H1 (cell line): ENCODE data around the gene LSM11. TPM values are rescaled to one million over a fixed set of nuclear protein-coding genes. Genes with fewer than 3 reads are reported as not detected.

Experiments used
- CTCF ChIA-PET: fragments of 300-600 bp; sonication (Branson Sonifier 250); formaldehyde crosslinking; loops from one replicate; lab custom pipeline; 2021; ENCODE audit not compliant: partially characterized antibody; lab: Charles Lee
- POLR2A ChIA-PET: fragments of 300-600 bp; sonication (Branson Sonifier 250); formaldehyde crosslinking; loops from one replicate; lab custom pipeline; 2021; ENCODE audit warnings: inconsistent platforms; ENCODE audit not compliant: partially characterized antibody; lab: Charles Lee
- DNase-seq, 2 experiments: peaks; one replicate each; pipeline versions ENCODE4 v3.0.0 to v3.0.0-alpha.2; 2010 to 2022; ENCODE audit warnings: low spot score in 2 of 2, low read depth in 1 of 2, mixed read lengths in 1 of 2
- FAIRE-seq: peaks from 2 replicates; lab custom pipeline; 2011; peaks lifted over from hg19 to GRCh38; lab: Jason Lieb, UNC
- H2AFZ ChIP-seq: 2 replicates; pipeline ENCODE4 v1.8.1; 2012; ENCODE audit warnings: low read length, inconsistent platforms
- H2AK5ac ChIP-seq: 2 replicates; pipeline ENCODE4 v1.6.1; 2013; ENCODE audit warnings: low read depth, low read length
- H2BK120ac ChIP-seq: replicated peaks from 2 replicates; pipeline ENCODE3; 2013; ENCODE audit warnings: low read depth, low read length, inconsistent platforms
- H2BK12ac ChIP-seq: 2 replicates; pipeline ENCODE4 v1.6.1; 2013; ENCODE audit warnings: low read depth, low read length
- H2BK15ac ChIP-seq: 2 replicates; pipeline ENCODE4 v1.6.1; 2013; ENCODE audit warnings: low read length
- H2BK20ac ChIP-seq: 2 replicates; pipeline ENCODE4 v1.6.1; 2013; ENCODE audit warnings: low read length
- H2BK5ac ChIP-seq: 2 replicates; pipeline ENCODE4 v1.6.1; 2013; ENCODE audit warnings: low read depth, low read length
- H3K14ac ChIP-seq: 2 replicates; pipeline ENCODE4 v1.6.1; 2013; ENCODE audit warnings: inconsistent platforms; ENCODE audit not compliant: insufficient read length
- H3K18ac ChIP-seq: 2 replicates; pipeline ENCODE4 v1.6.1; 2013; ENCODE audit warnings: low read length; ENCODE audit errors: extremely low read depth
- H3K23ac ChIP-seq: 2 replicates; pipeline ENCODE4 v1.6.1; 2013; ENCODE audit warnings: inconsistent platforms; ENCODE audit not compliant: insufficient read length
- H3K23me2 ChIP-seq: 2 replicates; pipeline ENCODE4 v1.6.1; 2013; ENCODE audit warnings: low read depth, low read length
- H3K27ac ChIP-seq: 2 replicates; pipeline ENCODE4 v1.6.1; 2011; ENCODE audit warnings: low read depth, low read length, inconsistent platforms
- H3K27me3 ChIP-seq, 4 experiments: replicated peaks in 1 of 4; 1 replicate in 1 of 4; 2 replicates in 3 of 4; pipeline versions ENCODE4 v1.6.1 to v1.8.1; 2011 to 2013; ENCODE audit warnings: low read length in 3 of 4, mild to moderate bottlenecking in 3 of 4, inconsistent platforms in 2 of 4, mixed read lengths in 2 of 4, moderate library complexity in 1 of 4; ENCODE audit not compliant: control insufficient read depth in 3 of 4, insufficient read depth in 3 of 4; ENCODE audit errors: extremely low read depth in 1 of 4
- H3K36me3 ChIP-seq, 4 experiments: 2 replicates each; pipeline versions ENCODE4 v1.6.1 to v1.8.1; 2011 to 2013; ENCODE audit warnings: mild to moderate bottlenecking in 4 of 4, low read length in 3 of 4, moderate library complexity in 2 of 4, control low read depth in 1 of 4, inconsistent platforms in 1 of 4; ENCODE audit not compliant: insufficient read depth in 4 of 4, control insufficient read depth in 2 of 4
- H3K4ac ChIP-seq: replicated peaks from 2 replicates; pipeline ENCODE3; 2013; ENCODE audit warnings: low read length, low read depth, mixed read lengths, inconsistent platforms; ENCODE audit not compliant: insufficient read length
- H3K4me1 ChIP-seq, 4 experiments: replicated peaks in 1 of 4; 1 replicate in 1 of 4; 2 replicates in 3 of 4; pipeline versions ENCODE4 v1.6.1 to v1.8.1; 2011 to 2013; ENCODE audit warnings: low read length in 3 of 4, inconsistent platforms in 2 of 4, mixed read lengths in 1 of 4; ENCODE audit not compliant: insufficient read depth in 4 of 4, control insufficient read depth in 3 of 4
- H3K4me2 ChIP-seq, 2 experiments: 2 replicates each; pipeline versions ENCODE4 v1.6.1 to v1.8.1; 2011 to 2013; ENCODE audit warnings: low read depth in 2 of 2, low read length in 2 of 2, control low read depth in 1 of 2, inconsistent platforms in 1 of 2, mild to moderate bottlenecking in 1 of 2; ENCODE audit not compliant: insufficient read depth in 1 of 2
- H3K4me3 ChIP-seq, 4 experiments: fragments of 200-600, 300-600 bp in 1 of 4; sonication (generic), shearing (Covaris generic), sonication (Bioruptor Twin) in 1 of 4; 2 replicates each; pipeline versions ENCODE4 v1.5.1 to v1.8.1; 2011 to 2016; ENCODE audit warnings: low read length in 4 of 4, low read depth in 3 of 4, control low read depth in 2 of 4, inconsistent platforms in 2 of 4, mild to moderate bottlenecking in 2 of 4, mixed read lengths in 1 of 4, moderate library complexity in 1 of 4; ENCODE audit not compliant: insufficient read depth in 2 of 4; ENCODE audit errors: extremely low read depth in 1 of 4
- H3K56ac ChIP-seq: replicated peaks from 2 replicates; pipeline ENCODE3; 2013; ENCODE audit warnings: low read depth, mild to moderate bottlenecking, mixed read lengths, low read length, inconsistent platforms; ENCODE audit not compliant: insufficient read length
- H3K79me1 ChIP-seq: 2 replicates; pipeline ENCODE4 v1.6.1; 2013; ENCODE audit warnings: low read depth, low read length, control low read depth
- H3K79me2 ChIP-seq, 2 experiments: 2 replicates each; pipeline versions ENCODE4 v1.6.1 to v1.8.1; 2012 to 2013; ENCODE audit warnings: low read length in 2 of 2, mild to moderate bottlenecking in 2 of 2, inconsistent platforms in 1 of 2; ENCODE audit not compliant: insufficient read depth in 2 of 2, control insufficient read depth in 1 of 2
- H3K9ac ChIP-seq, 4 experiments: replicated peaks in 1 of 4; 1 replicate in 1 of 4; 2 replicates in 3 of 4; pipeline versions ENCODE4 v1.6.1 to v1.8.1; 2011 to 2013; ENCODE audit warnings: low read depth in 3 of 4, low read length in 3 of 4, control low read depth in 2 of 4, mild to moderate bottlenecking in 2 of 4, moderate library complexity in 2 of 4, inconsistent platforms in 1 of 4; ENCODE audit errors: extremely low read depth in 1 of 4
- H3K9me3 ChIP-seq, 2 experiments: 2 replicates each; pipeline versions ENCODE4 v1.6.1 to v1.8.1; 2012 to 2013; ENCODE audit warnings: mild to moderate bottlenecking in 2 of 2, moderate library complexity in 2 of 2, control low read depth in 1 of 2, inconsistent platforms in 1 of 2, low read depth in 1 of 2, low read length in 1 of 2, mixed read lengths in 1 of 2; ENCODE audit not compliant: insufficient read depth in 2 of 2
- H4K20me1 ChIP-seq, 2 experiments: replicated peaks in 1 of 2; 2 replicates each; pipeline versions ENCODE3 to v1.8.1; 2011 to 2013; ENCODE audit warnings: inconsistent platforms in 2 of 2, low read length in 2 of 2, mild to moderate bottlenecking in 1 of 2; ENCODE audit not compliant: insufficient read depth in 2 of 2, control insufficient read depth in 1 of 2
- H4K5ac ChIP-seq: 2 replicates; pipeline ENCODE4 v1.6.1; 2013; ENCODE audit warnings: low read length, low read depth, mixed read lengths, inconsistent platforms; ENCODE audit not compliant: insufficient read length
- H4K8ac ChIP-seq: 2 replicates; pipeline ENCODE4 v1.8.0; 2013; ENCODE audit warnings: mild to moderate bottlenecking, moderate library complexity, low read length, inconsistent platforms; ENCODE audit not compliant: insufficient read depth; ENCODE audit errors: extremely low read depth
- H4K91ac ChIP-seq: replicated peaks from 2 replicates; pipeline ENCODE3; 2013; ENCODE audit warnings: low read length, mixed read lengths, inconsistent platforms; ENCODE audit not compliant: insufficient read length
- NANOG ChIP-seq: IDR thresholded peaks from 2 replicates; pipeline ENCODE4 v1.6.1; 2011; ENCODE audit warnings: low read length, low read depth, mild to moderate bottlenecking, inconsistent platforms; ENCODE audit not compliant: insufficient read depth, poor library complexity, severe bottlenecking
- WGBS, 2 experiments: shearing (Covaris generic) in 1 of 2; methylation state at CpG; one replicate each; pipeline versions ENCODE4 v1.1.6 to v1.1.7; 2013 to 2015; ENCODE audit warnings: low lambda C conversion rate in 2 of 2, mixed read lengths in 2 of 2, inconsistent platforms in 1 of 2, low coverage in 1 of 2, missing lambda C conversion rate in 1 of 2; ENCODE audit not compliant: insufficient replicate concordance in 2 of 2, insufficient coverage in 1 of 2, insufficient read length in 1 of 2; ENCODE audit errors: extremely low coverage in 1 of 2, missing lambda C conversion rate in 1 of 2; 5-methylcytosine and 5-hydroxymethylcytosine counted together
- polyA plus RNA-seq, 7 experiments: library from polyadenylated mRNA; depleted of rRNA in 3 of 7; stranded (reverse) in 5 of 7; unstranded in 2 of 7; fragments of >200 nt in 5 of 7; fragments of 200-250 nt in 2 of 7; gene quantifications; 1 replicate in 5 of 7; 2 replicates in 1 of 7; 4 replicates in 1 of 7; pipeline versions ENCODE4 v1.2.1 to v1.2.3, GENCODE V29; 2011 to 2013; ENCODE audit warnings: missing spikeins in 2 of 7, mixed read lengths in 2 of 7
- total RNA-seq: library from RNA; stranded (reverse); fragmentation: NEBNext Ultra II Directional; extraction: Animal tissue kit (Norgen Biotek cat#: 25700); gene quantifications from 2 replicates; pipeline ENCODE4 v1.2.1, GENCODE V29; 2021

Gene LSM11
- total and polyA plus RNA-seq, 2 of the 8 experiments (the other 6 are each of a cell fraction or from before 2014, with no cell fraction given): 1.8 to 3.9 TPM

DNA sequence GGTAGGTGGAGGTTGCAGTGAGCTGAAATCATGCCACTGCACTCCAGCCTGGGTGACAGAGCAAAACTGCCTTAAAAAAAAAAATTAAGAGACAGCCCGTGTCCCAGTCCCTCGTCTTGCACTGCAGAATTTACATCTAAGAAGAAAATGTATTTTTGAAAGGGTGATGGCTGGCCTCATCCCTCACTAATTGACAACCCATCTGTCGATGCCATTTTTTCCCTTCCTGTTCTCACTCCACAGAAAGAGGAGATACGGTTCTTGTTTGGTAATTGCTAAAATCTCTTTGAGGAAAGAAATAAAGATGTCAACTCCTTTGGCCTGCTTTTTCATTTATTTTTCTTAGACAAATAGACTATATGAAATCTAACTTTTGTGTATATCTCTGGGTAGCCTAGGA lies 2.4 kb upstream of the LSM11 start:
- H4K5ac ChIP-seq: no peak overlapping the region
- H3K56ac ChIP-seq: no peak overlapping the region
- no peak overlapping the region for H2AFZ ChIP-seq
- peaks cover 0 to 7% (median 0%) of the 10 kb centered on the region in 4 experiments; a peak in 3 of 7 replicates for H3K4me1 ChIP-seq
- peaks cover 6% of the 10 kb centered on the region; the same call in 1 of the 2 replicates for H3K23me2 ChIP-seq
- no peak overlapping the region for H3K9ac ChIP-seq
- POLR2A ChIA-PET: no interaction called here
- H3K27me3 ChIP-seq: peaks cover 0 to 13% (median 7%) of the 10 kb centered on the region in 4 experiments; a peak in 5 of 7 replicates
- no peak overlapping the region for H2BK15ac ChIP-seq
- no peak overlapping the region for H3K4ac ChIP-seq
- H2BK12ac ChIP-seq: no peak overlapping the region
- CTCF ChIA-PET: interaction anchor here (0.6 to 4.9 kb wide), 12 partner anchors 9 to 334 kb away, joined by 3 to 57 read pairs (median 4); partner anchors contain the start of genes C5orf52 and SOX30
- no peak overlapping the region for H3K4me2 ChIP-seq
- no peak overlapping the region for H4K8ac ChIP-seq
- H3K18ac ChIP-seq: no peak overlapping the region
- H3K79me1 ChIP-seq: no peaks in the 10 kb centered on the region
- no peak for TF ChIP-seq NANOG
- TF ChIP-seq, all 59 proteins: peak for 0
- no peak overlapping the region for H3K4me3 ChIP-seq
- no peak overlapping the region for H2BK120ac ChIP-seq
- H3K9me3 ChIP-seq: 0 out of 4 replicates have a peak, but pooled peaks cover 0 to 2% of the 10 kb centered on the region in 2 experiments
- no peak overlapping the region for H2AK5ac ChIP-seq
- DNase-seq: no peak
- WGBS, 2 experiments: 85% methylated on average over 4 of the region's 4 CpGs; no CpG with 5 or more reads in 1 of the 2 experiments
- no peak overlapping the region for H2BK20ac ChIP-seq
- H3K36me3 ChIP-seq: peaks cover 3 to 22% (median 13%) of the 10 kb centered on the region in 4 experiments; a peak in 6 of 8 replicates
- no peaks in the 10 kb centered on the region for H3K79me2 ChIP-seq
- no peak overlapping the region for H2BK5ac ChIP-seq
- H3K14ac ChIP-seq: no peak overlapping the region
- FAIRE-seq: no peak
- no peak overlapping the region for H3K23ac ChIP-seq
- peaks cover 0 to 3% of the 10 kb centered on the region in 2 experiments for H4K20me1 ChIP-seq
- no peak overlapping the region for H4K91ac ChIP-seq
- no peak overlapping the region for H3K27ac ChIP-seq
